ENCODE measurements around the gene TMUB2. TPM values are rescaled to one million over a fixed set of nuclear protein-coding genes. Genes with fewer than 3 reads are reported as not detected.

The TMUB2 gene
- total and polyA plus RNA-seq, 2 of the 13 experiments (the other 11 are each of a cell fraction or from before 2014, with no cell fraction given), result 26.9 to 50.8 TPM

DNA sequence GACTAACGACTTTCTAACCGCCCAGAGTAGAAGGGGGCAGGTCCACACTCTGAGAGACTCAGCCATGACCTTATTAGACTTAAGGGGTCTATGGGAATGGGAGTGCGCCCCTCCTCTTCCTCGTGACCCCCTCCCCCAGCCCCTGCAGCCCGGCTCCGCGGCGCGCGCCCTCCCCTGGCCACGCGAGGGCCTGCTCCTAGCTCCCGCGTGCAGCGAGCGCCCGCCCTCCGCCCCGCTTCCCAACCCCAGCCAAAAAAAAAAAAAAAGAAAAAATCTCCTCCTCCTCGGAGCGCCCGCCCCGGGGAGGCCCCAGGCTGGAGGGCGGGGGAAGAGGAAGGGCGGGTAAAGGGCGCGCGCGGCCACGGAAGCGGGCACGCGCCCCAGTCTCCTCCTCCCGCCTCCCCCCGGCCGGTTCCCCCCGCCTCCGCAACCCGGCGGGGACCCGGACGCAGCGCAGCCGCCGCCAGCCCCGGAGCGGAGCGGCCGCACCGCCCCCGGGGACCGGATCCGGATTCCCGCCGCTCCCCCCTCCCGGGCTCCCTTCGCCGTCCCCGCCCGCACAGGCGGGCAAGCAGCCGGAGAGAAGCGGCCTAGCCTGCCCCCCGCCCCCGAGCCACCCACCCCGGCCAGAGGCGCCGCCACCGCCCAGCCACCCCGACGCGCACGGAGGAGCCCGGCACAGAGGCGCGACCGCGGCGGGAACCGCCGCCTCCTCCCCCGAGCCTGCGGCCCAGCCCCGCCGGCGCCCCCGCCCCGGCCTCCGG lies 31.8 kb downstream of the TMUB2 start (continued):
- TF ChIP-seq, protein P1, sequence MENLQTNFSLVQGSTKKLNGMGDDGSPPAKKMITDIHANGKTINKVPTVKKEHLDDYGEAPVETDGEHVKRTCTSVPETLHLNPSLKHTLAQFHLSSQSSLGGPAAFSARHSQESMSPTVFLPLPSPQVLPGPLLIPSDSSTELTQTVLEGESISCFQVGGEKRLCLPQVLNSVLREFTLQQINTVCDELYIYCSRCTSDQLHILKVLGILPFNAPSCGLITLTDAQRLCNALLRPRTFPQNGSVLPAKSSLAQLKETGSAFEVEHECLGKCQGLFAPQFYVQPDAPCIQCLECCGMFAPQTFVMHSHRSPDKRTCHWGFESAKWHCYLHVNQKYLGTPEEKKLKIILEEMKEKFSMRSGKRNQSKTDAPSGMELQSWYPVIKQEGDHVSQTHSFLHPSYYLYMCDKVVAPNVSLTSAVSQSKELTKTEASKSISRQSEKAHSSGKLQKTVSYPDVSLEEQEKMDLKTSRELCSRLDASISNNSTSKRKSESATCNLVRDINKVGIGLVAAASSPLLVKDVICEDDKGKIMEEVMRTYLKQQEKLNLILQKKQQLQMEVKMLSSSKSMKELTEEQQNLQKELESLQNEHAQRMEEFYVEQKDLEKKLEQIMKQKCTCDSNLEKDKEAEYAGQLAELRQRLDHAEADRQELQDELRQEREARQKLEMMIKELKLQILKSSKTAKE (CRISPR knock-in tag; IDR thresholded peaks at IDR 0.05; ENCODE audit: borderline replicate concordance), result no peak; the same call in 1 of the 2 replicates
- peak; percentile 74 for TF ChIP-seq KAT8 (CRISPR knock-in tag; IDR thresholded peaks at IDR 0.05)
- TF ChIP-seq HES4 (CRISPR knock-in tag; IDR thresholded peaks at IDR 0.05; ENCODE audit: borderline replicate concordance), result no peak
- TF ChIP-seq ZNF674 (CRISPR knock-in tag; IDR thresholded peaks at IDR 0.05; ENCODE audit: low read depth), result no peak
- no peak; the same call in 1 of the 2 replicates for TF ChIP-seq CEBPG (CRISPR knock-in tag; IDR thresholded peaks at IDR 0.05)
- TF ChIP-seq ZNF768 (CRISPR knock-in tag; IDR thresholded peaks at IDR 0.05), result no peak
- TF ChIP-seq SALL2 (CRISPR knock-in tag; IDR thresholded peaks at IDR 0.05), result no peak; the same call in 1 of the 2 replicates
- TF ChIP-seq TMF1 (CRISPR knock-in tag; IDR thresholded peaks at IDR 0.05; ENCODE audit: low read depth), result peak; percentile 18; the same call in 1 of the 2 replicates
- TF ChIP-seq ZNF720 (CRISPR knock-in tag; IDR thresholded peaks at IDR 0.05), result no peak
- TF ChIP-seq ZNF7 (CRISPR knock-in tag; IDR thresholded peaks at IDR 0.05), result no peak
- no peak for TF ChIP-seq ZSCAN9 (CRISPR knock-in tag; IDR thresholded peaks at IDR 0.05; ENCODE audit: borderline replicate concordance)
- TF ChIP-seq, protein P2, sequence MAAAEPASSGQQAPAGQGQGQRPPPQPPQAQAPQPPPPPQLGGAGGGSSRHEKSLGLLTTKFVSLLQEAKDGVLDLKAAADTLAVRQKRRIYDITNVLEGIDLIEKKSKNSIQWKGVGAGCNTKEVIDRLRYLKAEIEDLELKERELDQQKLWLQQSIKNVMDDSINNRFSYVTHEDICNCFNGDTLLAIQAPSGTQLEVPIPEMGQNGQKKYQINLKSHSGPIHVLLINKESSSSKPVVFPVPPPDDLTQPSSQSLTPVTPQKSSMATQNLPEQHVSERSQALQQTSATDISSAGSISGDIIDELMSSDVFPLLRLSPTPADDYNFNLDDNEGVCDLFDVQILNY (CRISPR knock-in tag; conservative IDR thresholded peaks at IDR 0.05), result 0 out of 2 replicates have a peak, but pooled peaks have one; percentile 54
- TF ChIP-seq, protein P3, sequence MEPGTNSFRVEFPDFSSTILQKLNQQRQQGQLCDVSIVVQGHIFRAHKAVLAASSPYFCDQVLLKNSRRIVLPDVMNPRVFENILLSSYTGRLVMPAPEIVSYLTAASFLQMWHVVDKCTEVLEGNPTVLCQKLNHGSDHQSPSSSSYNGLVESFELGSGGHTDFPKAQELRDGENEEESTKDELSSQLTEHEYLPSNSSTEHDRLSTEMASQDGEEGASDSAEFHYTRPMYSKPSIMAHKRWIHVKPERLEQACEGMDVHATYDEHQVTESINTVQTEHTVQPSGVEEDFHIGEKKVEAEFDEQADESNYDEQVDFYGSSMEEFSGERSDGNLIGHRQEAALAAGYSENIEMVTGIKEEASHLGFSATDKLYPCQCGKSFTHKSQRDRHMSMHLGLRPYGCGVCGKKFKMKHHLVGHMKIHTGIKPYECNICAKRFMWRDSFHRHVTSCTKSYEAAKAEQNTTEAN (CRISPR knock-in tag; conservative IDR thresholded peaks at IDR 0.05), result 0 out of 2 replicates have a peak, but pooled peaks have one; percentile 24
- 0 out of 2 replicates have a peak, but pooled peaks have one; percentile 20 for TF ChIP-seq ZNF761 (CRISPR knock-in tag; conservative IDR thresholded peaks at IDR 0.05)
- TF ChIP-seq, protein P4, sequence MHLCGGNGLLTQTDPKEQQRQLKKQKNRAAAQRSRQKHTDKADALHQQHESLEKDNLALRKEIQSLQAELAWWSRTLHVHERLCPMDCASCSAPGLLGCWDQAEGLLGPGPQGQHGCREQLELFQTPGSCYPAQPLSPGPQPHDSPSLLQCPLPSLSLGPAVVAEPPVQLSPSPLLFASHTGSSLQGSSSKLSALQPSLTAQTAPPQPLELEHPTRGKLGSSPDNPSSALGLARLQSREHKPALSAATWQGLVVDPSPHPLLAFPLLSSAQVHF (CRISPR knock-in tag; IDR thresholded peaks at IDR 0.05), result no peak
- no peak for TF ChIP-seq RFX1 (IDR thresholded peaks at IDR 0.05)
- TF ChIP-seq, protein P5, sequence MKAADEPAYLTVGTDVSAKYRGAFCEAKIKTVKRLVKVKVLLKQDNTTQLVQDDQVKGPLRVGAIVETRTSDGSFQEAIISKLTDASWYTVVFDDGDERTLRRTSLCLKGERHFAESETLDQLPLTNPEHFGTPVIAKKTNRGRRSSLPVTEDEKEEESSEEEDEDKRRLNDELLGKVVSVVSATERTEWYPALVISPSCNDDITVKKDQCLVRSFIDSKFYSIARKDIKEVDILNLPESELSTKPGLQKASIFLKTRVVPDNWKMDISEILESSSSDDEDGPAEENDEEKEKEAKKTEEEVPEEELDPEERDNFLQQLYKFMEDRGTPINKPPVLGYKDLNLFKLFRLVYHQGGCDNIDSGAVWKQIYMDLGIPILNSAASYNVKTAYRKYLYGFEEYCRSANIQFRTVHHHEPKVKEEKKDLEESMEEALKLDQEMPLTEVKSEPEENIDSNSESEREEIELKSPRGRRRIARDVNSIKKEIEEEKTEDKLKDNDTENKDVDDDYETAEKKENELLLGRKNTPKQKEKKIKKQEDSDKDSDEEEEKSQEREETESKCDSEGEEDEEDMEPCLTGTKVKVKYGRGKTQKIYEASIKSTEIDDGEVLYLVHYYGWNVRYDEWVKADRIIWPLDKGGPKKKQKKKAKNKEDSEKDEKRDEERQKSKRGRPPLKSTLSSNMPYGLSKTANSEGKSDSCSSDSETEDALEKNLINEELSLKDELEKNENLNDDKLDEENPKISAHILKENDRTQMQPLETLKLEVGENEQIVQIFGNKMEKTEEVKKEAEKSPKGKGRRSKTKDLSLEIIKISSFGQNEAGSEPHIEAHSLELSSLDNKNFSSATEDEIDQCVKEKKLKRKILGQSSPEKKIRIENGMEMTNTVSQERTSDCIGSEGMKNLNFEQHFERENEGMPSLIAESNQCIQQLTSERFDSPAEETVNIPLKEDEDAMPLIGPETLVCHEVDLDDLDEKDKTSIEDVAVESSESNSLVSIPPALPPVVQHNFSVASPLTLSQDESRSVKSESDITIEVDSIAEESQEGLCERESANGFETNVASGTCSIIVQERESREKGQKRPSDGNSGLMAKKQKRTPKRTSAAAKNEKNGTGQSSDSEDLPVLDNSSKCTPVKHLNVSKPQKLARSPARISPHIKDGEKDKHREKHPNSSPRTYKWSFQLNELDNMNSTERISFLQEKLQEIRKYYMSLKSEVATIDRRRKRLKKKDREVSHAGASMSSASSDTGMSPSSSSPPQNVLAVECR (CRISPR knock-in tag; IDR thresholded peaks at IDR 0.05; ENCODE audit: borderline replicate concordance), result peak; percentile 67
- 0 out of 2 replicates have a peak, but pooled peaks have one; percentile 65 for TF ChIP-seq AKAP8 (CRISPR knock-in tag; IDR thresholded peaks at IDR 0.05)
- no peak for TF ChIP-seq NAIF1 (CRISPR knock-in tag; IDR thresholded peaks at IDR 0.05; ENCODE audit: borderline replicate concordance)
- TF ChIP-seq ZNF782 (CRISPR knock-in tag; IDR thresholded peaks at IDR 0.05; ENCODE audit: borderline replicate concordance), result no peak

All from HepG2 (cell line).